ENCODE data around the gene DFFB. TPM values are rescaled to one million over a fixed set of nuclear protein-coding genes. Genes with fewer than 3 reads are reported as not detected.
A peak's percentile ranks its signal among the peaks of the same experiment; 100 is the strongest.

The DFFB gene
- total RNA-seq, 1 donor from 2014 or later, result 7.8 TPM

- no peak for DNase-seq
These were observed 22.6 kb upstream of the DFFB start for GRCh38 chr1:3834701-3835100.

- no peak for DNase-seq
These were observed 20.9 kb upstream of the DFFB start for GRCh38 chr1:3836421-3836820.

GRCh38 chr1:3837200-3837599 is 20.1 kb upstream of the DFFB start:
- DNase-seq, result no peak

- no peak for DNase-seq
These were observed 19.6 kb upstream of the DFFB start for GRCh38 chr1:3837685-3838084.

GRCh38 chr1:3838788-3839187 is 18.5 kb upstream of the DFFB start:
- no peak for DNase-seq

- DNase-seq, result no peak
These were observed 15.8 kb upstream of the DFFB start for GRCh38 chr1:3841491-3841890.

GRCh38 chr1:3842912-3843311 is 14.4 kb upstream of the DFFB start:
- DNase-seq, result no peak

GRCh38 chr1:3846541-3846940 is 10.7 kb upstream of the DFFB start:
- no peak for DNase-seq

- no peak for DNase-seq
These were observed 10.2 kb upstream of the DFFB start for GRCh38 chr1:3847081-3847480.

GRCh38 chr1:3850857-3851256 is 6.4 kb upstream of the DFFB start:
- DNase-seq, result no peak

GRCh38 chr1:3851292-3851691 is 6.0 kb upstream of the DFFB start:
- DNase-seq, result no peak

- DNase-seq, result no peak
These were observed 5.2 kb upstream of the DFFB start for GRCh38 chr1:3852091-3852490.

- no peak for DNase-seq
These were observed 4.4 kb upstream of the DFFB start for GRCh38 chr1:3852711-3853485.

- no peak for DNase-seq
These were observed 484 bp downstream of the DFFB start for GRCh38 chr1:3857791-3858129.

- peak; percentile 42 for DNase-seq
These were observed 1.1 kb downstream of the DFFB start for GRCh38 chr1:3858231-3858981.

GRCh38 chr1:3863231-3863935 is 6.1 kb downstream of the DFFB start:
- DNase-seq, result peak; percentile 81

GRCh38 chr1:3864884-3865283 is 7.6 kb downstream of the DFFB start:
- DNase-seq, result peak; percentile 12

- peak; percentile 31 for DNase-seq
These were observed 8.4 kb downstream of the DFFB start for GRCh38 chr1:3865606-3866160.

- no peak for DNase-seq
These were observed 11.3 kb downstream of the DFFB start for GRCh38 chr1:3868464-3869006.

- DNase-seq, result peak; percentile 55
These were observed 12.6 kb downstream of the DFFB start for GRCh38 chr1:3869751-3870301.

GRCh38 chr1:3871451-3871805 is 14.2 kb downstream of the DFFB start:
- DNase-seq, result no peak

GRCh38 chr1:3872546-3872945 is 15.3 kb downstream of the DFFB start:
- no peak for DNase-seq
